HPDE6-E6E7 (cell line): ENCODE results near the gene PLAAT5.
"Not testable (repeated sequence)": the region's sequence is repeated elsewhere in the genome, so short reads cannot be mapped to it uniquely, and the experiment has no call there.

Experiments used
- DNase-seq: peaks from one replicate; pipeline ENCODE4 v3.0.0; 2011; ENCODE audit warnings: missing footprints; ENCODE audit errors: extremely low spot score

Gene PLAAT5, protein sequence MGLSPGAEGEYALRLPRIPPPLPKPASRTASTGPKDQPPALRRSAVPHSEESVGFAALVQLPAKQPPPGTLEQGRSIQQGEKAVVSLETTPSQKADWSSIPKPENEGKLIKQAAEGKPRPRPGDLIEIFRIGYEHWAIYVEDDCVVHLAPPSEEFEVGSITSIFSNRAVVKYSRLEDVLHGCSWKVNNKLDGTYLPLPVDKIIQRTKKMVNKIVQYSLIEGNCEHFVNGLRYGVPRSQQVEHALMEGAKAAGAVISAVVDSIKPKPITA

DNA sequence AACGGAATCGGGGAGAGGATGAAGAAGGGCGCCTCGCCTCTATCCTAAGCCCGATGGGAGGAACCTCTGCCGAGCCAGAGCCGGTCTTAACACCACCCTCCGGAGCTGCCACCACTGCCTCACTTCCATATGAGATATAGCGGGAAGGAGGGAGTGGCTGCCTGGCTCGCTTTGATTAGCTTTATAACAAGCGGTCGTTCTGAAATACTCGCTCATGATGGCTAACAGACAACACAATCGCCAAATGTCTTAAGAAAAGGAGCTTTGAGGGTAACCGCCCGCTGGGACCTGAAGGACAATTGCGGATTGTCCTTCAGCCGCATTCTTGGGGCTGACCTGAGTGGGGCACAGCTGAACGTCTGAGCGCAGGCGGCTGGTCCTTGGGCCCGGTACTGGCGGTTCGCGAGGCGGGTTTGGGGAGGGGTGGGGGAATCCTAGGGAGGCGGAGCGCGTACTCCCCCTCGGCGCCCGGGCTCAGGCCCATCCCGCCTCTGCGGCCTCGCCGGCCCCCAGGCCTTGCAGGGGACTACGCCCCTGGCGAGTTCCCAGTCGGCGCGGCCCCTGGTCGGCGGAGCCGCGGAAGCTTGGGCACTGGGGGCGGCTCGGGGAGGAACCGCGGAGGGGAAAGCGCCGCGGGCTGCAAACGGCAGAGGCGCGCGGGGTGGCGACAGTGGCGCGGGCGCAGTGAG, at the start of gene PLAAT5:
PLAAT5 (minus strand) TSS at position 617 of the 689 bp plus-strand sequence; CDS start at position 484, 133 bp downstream.
- no peak for DNase-seq

DNA sequence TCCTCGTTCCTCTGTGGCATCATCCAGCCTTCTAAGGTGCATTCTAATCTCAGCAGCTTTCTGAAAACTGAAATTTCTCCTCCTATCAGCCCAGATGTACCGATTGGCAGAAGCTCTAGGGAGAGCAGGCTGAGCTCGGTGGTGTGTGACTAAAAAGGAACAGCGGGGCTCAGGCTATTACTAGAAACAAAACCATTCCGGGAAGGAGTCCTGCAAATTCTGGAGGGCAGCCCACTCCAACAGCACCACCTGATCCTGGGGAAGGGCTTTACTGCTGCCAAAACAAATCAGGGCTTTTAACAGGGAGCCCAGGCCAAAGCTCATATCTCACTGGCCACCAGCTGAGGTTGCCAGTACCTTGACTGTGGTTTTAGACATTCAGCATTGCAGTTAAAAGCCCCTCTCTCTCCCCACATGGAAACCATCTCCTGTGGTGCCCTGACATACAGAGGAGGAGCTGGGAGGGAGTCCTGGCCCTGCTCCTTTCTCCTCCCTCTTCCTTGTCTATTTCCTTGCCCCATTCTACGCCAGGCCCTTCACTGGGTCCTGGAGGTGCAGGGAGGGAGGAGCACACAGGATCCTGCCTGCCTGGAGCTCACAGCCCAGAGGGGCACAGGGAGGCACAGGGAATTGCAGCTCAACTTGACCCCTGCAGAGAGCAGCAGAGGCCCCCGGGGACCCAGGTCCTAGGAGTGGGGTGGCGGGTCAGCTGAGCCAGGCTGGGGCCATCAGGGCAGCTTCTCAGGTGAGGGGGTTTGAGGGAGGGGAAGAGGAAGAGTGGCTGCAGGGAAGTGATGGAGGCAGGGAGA, 46.5 kb upstream of the PLAAT5 start:
- DNase-seq: no peak

DNA sequence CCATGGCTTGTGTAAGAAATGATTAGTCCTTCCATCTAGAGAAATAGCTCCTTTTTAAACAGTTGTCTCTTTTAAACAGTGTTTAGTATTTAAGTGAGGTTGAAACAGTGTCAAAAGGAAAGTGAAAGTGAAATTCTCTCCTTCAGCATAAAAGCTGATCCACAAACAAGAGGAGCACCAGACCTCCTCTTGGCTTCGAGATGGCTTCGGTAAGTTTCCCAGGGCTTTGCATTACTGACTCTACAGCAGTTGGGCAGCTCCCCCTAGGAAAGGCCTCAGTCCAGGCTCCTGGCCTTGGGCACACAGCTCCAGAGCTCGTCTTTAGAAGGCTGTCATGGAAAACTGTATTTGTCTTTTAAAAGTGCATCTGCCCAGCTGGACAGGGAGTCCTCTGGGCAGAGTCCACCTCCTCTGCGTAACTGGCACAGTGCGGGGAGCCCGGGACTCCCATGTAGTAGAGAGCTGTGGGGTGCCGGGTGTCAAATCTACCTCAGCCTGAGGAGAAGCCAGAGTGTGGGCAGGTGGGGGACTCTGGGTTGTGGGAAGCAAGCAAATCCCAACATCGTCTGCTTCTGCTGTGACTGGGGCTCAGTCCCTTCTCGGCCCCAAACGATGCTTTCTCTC, 45.8 kb upstream of the PLAAT5 start, which contains the start of gene PLAAT4:
PLAAT4 (plus strand) TSS at position 140 of the 624 bp plus-strand sequence; CDS start at position 201, 61 bp downstream.
- DNase-seq: peak; percentile 53

DNA sequence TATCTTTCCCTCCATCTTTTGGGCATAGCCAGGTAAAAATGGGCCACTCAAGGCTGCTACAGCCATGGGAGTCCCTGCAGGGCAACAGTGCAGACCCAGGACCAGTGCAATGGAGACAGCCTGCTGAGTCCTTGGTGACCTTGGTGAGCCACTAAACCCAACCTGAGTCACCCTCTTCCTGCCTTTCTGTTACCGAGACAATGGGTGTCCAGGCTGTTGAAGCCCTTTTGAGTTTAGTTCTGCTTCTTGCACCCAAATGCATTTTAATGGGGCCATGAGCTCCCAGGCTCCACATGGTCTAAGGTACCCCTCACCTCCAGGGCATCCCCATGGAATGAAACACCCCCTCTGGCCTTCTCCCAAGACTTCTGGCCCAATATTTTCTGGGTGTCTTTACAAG, 44.8 kb upstream of the PLAAT5 start:
- no peak for DNase-seq

DNA sequence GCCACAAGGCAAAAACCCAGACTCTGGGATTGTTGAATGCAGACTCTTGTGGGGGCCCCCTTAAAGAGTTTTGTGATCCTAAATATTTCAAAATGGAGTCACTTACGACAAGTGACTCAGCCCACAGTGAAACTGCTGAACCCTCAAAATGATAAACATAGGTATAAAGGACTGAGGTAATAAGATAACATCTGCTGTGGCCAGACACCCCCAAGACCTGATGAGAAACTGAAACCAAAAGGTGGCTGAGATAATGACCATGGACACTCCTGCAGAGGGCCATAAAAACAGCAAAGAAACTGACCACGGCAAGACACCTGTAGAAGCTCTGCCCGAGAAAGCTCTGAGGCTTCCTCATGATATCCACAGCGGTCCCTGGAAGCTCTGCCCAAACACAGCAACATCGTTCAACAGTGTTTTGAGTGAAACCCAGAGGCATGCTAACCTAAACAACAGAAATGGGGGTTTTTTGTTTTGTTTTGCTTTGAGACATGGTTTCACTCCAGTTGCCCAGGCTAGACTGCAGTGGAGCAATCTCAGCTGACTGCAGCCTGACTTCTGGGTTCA, 44.0 kb upstream of the PLAAT5 start:
- no peak for DNase-seq

DNA sequence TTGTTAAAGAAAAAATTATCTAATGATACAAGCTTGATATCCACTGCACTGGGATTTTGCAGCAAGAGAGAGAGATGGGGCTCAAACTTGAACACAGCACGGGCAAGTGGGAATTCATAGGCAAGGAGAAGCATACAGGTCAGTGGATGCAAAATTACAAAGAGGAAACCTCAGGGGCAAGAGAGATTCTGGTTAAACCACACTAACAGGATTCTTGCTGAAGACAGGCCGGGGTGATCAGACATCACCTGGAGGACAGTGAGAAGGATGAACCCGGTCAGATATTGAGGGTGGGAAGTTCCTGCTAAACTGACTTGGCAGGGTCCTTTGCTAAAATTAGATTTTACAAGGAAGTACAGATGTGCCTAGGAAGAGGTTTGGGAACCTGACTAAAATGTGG, 43.1 kb upstream of the PLAAT5 start:
- no peak for DNase-seq

DNA sequence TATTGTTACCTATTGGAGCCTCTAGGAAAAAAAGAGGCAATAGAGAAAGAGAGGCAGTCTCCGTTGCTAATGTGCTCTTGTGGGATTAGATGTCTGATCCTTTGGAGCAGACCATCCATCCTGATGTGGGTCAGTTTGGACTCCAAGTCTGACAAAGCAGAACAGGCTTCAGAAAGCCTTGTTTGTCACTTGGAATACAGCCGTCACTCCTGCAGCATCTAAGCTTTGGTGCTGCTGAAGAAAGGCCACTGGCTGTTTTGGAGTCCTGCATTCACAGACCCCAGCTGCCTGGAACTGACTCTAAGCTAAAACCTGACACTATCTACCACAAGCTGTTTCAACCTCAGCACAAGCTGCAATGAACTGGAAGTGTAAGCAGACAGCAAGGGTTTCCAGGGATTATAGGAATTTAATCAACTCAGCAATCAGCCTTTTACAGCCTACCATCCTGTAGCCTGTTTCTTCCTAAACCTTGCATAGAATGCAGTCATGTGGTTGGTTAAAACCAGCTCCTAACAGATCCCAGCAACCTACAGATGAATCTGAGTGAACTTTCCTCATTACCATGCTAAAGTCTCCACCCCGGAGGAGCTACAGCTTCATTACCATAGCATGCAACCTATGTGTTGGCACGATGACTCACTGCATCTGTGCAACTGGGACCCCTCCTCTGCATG, 42.0 kb upstream of the PLAAT5 start:
- no peak for DNase-seq

DNA sequence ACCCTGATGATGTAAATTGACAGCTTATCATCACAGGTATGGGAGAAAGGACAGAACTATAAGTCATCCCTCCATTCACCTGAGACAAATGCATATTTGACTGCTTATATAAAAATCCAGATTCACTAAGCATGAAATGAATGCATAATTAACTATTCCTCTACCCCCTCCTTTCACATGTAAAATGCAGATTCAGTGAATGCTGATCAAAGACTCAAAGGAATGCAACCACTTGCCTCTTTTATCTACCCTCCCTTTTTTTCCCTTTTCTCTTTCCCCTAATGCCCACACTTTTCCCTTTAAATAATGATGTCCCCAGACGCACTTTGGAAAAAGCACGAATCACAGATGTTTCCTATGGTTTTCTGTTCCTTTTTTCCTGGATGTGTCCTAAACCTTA, 41.1 kb upstream of the PLAAT5 start:
- DNase-seq: no peak

DNA sequence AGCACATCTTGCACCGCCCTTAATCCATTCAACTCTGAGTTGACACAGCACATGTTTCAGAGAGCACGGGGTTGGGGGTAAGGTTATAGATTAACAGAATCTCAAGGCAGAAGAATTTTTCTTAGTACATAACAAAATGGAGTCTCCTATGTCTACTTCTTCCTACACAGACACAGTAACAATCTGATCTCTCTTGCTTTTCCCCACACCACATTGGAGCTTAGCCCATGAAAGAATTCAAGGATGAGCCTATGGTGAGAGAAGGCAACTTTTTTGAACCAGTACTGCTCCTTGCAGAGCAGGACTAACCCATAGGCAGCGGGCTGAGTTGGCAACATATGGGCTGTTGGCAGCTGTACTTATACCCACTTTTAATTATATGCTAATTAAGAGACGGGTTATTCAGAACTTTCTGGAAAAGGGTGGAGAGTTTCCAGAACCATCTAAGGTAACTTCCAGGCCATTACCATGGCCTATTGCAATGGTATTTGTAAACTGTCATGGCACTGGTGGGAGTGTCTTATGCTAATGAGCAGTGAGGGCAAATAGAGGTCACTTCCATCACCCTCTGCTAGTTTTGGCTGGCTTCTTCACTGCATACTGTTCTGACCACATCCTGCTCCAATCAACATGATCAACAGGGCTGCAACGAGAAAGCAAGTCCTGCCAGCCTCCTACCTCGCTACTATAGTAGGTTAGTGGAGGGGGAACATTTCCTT, 40.3 kb upstream of the PLAAT5 start:
- peak; percentile 56 for DNase-seq

DNA sequence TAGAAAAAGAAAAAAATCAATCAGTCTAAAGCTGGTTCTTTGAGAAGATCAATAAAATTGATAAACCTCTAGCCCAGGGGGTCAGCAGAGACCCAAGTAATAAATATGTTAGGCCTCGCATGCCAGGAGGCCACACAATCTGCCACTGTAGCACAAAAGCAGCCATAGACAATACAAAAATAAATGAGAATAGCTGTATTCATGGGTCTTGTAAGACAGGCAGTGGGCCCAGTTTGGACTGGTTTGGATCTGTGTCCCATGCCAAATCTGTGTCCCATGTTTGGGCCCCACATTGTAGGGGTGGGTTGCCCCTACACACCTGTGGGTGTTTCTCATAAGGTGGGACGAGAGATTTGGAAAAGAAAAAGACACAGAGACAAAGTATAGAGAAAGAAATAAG, 39.1 kb upstream of the PLAAT5 start:
- DNase-seq: no peak

DNA sequence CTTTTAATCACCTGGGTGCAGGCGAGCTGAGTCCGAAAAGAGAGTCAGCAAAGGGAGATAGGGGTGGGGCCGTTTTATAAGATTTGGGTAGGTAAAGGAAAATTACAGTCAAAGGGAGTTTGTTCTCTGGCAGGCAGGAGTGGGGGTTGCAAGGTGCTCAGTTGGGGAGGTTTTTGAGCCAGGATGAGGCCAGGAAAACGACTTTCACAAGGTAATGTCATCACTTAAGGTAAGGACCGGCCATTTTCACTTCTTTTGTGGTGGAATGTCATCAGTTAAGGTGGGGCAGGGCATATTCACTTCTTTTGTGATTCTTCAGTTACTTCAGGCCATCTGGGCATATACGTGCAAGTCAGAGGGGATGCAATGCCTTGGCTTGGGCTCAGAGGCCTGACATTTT, 38.4 kb upstream of the PLAAT5 start:
- not testable (repeated sequence) for DNase-seq

DNA sequence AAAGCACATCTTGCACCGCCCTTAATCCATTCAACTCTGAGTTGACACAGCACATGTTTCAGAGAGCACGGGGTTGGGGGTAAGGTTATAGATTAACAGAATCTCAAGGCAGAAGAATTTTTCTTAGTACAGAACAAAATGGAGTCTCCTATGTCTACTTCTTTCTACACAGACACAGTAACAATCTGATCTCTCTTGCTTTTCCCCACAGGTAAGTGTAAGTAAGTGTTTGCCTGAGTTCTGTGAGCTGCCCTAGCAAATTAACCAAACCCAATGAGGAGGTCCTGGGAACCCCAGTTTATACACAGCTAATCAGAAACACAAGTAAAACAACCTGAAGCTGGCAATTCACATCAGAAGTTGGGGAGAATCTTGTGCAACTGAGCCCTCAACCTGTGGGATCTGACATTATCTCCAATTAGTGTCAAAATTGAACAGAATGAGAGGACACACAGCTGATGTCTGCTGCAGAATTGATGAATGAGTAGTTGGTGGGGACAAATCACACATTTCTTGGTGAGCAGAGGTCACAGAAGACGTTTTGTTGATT, 37.8 kb upstream of the PLAAT5 start:
- DNase-seq: not testable (repeated sequence)

DNA sequence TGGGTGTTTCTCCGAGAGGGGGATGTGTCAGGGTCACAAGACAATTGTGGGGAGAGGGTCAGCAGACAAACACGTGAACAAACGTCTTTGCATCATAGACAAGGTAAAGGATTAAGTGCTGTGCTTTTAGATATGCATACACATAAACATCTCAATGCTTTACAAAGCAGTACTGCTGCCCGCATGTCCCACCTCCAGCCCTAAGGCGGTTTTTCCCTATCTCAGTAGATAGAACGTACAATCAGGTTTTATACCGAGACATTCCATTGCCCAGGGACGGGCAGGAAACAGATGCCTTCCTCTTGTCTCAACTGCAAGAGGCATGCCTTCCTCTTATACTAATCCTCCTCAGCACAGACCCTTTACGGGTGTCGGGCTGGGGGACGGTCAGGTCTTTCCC, 37.2 kb upstream of the PLAAT5 start:
- not testable (repeated sequence) for DNase-seq

DNA sequence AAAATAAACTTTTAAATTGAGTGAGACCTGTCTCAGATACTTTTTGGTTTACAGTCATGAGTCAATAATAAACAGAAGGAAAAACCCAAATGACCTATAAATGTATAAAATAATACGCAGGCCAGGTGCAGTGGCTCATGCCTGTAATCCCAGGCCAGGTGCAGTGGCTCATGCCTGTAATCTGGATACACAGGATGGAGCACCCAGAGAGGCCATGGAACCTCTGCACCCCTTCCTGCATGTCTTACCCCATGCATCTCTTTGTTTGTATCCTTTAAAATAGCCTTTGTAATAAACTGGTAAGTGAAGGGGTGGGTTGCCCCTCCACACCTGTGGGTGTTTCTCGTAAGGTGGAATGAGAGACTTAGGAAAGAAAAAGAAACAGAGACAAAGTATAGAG, 36.7 kb upstream of the PLAAT5 start:
- DNase-seq: no peak

DNA sequence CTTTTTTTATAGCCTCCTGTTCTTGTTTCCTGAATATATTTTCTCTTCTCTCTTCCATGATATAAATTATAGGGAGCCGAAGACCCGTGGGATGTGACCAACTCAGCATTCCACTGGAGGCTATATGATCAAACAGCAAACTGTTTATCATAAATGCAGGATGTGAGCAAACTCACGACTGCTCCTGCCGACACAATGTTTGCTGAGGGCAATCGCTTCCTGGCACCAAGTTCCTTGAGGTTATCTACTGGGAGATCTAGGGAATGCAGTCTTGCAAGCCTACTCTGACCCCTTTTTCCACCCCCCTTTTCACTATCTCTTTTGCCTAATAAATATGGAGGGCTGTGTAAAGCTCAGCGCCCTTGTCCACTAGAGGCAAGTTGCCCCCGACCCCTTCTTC, 32.2 kb upstream of the PLAAT5 start:
- no peak for DNase-seq

DNA sequence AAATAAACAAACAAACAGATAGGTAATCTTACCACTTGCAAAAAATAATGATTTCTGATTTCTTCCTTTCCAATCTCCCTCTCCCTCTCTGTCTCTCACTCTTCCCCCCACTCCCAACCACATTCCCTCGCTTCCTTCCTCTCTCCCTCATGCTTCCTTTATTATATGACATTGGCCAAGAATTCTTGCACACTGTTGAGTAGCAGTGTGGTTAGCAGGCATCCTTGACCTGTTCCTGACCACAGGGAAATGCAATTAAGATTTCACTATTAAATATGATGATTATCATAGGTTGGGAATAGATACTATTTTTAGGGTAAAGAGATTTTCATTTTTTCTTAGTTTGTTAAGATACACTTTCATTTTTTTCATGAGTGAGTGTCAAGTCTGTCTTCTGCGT, 30.9 kb upstream of the PLAAT5 start:
- DNase-seq: no peak

DNA sequence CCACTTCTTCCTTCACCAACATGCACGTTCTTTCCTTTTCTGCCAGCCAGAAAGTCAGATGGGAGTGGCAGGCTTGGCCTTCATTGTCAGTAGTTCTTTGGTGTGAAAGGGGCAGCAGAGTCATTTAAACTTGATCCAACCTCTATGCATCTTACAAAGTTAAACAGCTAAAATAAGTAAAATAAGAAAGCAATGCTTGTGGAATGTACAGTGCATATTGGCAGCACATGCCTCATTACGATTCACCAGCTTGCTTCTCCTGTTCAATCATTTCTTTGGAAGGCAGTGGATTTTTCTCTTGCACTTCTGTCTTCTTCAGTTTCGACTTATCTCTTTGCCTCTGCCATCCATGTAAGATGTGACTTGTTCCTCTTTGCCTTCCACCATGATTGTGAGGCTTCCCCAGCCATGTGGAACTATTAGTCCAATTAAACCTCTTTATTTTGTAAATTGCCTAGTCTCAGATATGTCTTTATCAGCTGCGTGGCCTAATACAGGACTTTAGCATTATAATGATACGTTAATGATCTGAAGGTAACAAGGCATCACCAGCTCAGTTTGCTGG, 29.7 kb upstream of the PLAAT5 start:
- DNase-seq: no peak

DNA sequence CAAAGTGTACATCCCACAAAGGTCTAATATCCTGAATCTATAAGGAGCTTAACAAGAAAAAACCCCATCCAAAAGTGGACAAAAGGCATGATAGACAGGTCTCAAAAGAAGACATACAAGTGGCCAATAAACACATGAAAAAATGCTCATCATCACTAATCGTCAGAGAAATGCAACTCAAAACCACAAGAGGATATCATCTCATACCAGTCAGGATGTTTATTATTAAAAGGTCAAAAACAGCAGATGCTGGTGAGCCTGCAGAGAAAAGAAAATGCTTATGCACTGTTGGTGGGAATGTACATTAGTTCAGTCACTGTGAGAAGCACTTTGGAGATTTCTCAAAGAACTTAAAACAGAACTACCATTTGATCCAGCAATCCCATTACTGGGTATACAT, 27.6 kb upstream of the PLAAT5 start:
- DNase-seq: no peak

DNA sequence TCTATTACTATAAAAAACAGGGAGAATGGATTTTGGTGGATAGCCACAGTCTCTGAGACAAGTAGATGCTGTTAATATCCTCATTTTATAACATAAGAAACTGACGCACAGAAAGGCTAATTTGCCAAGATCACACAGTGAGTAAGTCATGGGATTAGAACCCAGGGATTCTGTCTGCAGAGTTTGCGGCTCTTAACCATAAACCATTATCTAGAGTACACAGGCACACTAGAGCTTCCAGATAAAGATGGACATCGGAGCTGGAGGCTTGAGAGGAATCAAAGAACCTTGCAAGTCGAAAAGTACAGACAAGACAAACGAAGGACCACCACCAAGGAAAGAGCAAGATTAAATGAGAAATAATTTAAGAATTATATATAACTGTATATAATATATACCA, 26.2 kb upstream of the PLAAT5 start:
- DNase-seq: no peak

DNA sequence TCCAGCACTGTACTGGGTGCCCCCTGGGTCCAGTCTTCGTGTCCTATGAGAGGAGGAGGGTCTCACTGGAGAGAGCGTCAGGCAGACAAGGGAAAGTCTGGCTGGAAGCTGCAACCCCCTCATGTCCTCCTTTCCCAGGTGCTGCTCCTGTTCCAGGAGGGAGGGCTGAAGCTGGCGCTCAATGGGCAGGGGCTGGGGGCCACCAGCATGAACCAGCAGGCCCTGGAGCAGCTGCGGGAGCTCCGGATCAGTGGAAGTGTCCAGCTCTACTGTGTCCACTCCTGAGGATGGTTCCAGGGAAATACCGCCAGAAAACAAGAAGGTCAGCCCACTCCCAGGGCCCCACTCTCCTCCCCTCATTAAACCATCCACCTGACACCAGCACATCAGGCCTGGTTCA, 25.1 kb upstream of the PLAAT5 start:
- no peak for DNase-seq
